Measurements from ENCODE around the gene ATF2. TPM values are rescaled to one million over a fixed set of nuclear protein-coding genes. Genes with fewer than 3 reads are reported as not detected.

The ATF2 gene
- total and polyA plus RNA-seq, 5 donors from 2014 or later, result 22.3 to 62.6 (median 39.6) TPM

GRCh38 chr2:175188761-175189160 is 20.8 kb upstream of the ATF2 start:
- no peak overlapping the region for H3K4me3 ChIP-seq (ENCODE audit: low read depth, low read length)
- no peaks in the 10 kb centered on the region for H3K36me3 ChIP-seq (ENCODE audit: control insufficient read depth, insufficient read depth, low read length)
- H3K4me1 ChIP-seq (ENCODE audit: control insufficient read depth, insufficient read depth, low read length, poor library complexity, severe bottlenecking), result no peaks in the 10 kb centered on the region
- no peaks in the 10 kb centered on the region for H3K36me3 Mint-ChIP-seq
- no peaks in the 10 kb centered on the region for H3K9me3 ChIP-seq (ENCODE audit: control insufficient read depth in 2 of 2, low read length in 2 of 2)
- H3K4me1 Mint-ChIP-seq, result peaks cover 0 to 3% (median under 1%) of the 10 kb centered on the region in 4 donors
- no peak overlapping the region for H3K27ac Mint-ChIP-seq
- ATAC-seq (ENCODE audit: low read depth in 2 of 2) (no peak), DNase-seq (no peak)
- no peak overlapping the region for H3K27ac ChIP-seq (ENCODE audit: insufficient read depth, low read length, poor library complexity, severe bottlenecking)
- H3K27me3 ChIP-seq (ENCODE audit: control insufficient read depth, insufficient read depth, low read length), result peaks cover 6% of the 10 kb centered on the region
- H3K27me3 Mint-ChIP-seq, result peaks cover 30% of the 10 kb centered on the region
- peaks cover 0 to 11% (median 2%) of the 10 kb centered on the region in 7 donors for H3K9me3 Mint-ChIP-seq
- H3K4me3 Mint-ChIP-seq, result no peak overlapping the region

GRCh38 chr2:175187378-175187777 is 19.4 kb upstream of the ATF2 start:
- Histone ChIP-seq H3K27me3 (ENCODE audit: control insufficient read depth, insufficient read depth, low read length) (peaks cover 2% of the 10 kb centered on the region), H3K36me3 (ENCODE audit: control insufficient read depth, insufficient read depth, low read length) (no peaks in the 10 kb centered on the region), H3K9me3 (ENCODE audit: control insufficient read depth in 2 of 2, low read length in 2 of 2) (no peaks in the 10 kb centered on the region), H3K4me1 (ENCODE audit: control insufficient read depth, insufficient read depth, low read length, poor library complexity, severe bottlenecking) (no peaks in the 10 kb centered on the region), H3K4me3 (ENCODE audit: low read depth, low read length) (no peak overlapping the region), H3K27ac (ENCODE audit: insufficient read depth, low read length, poor library complexity, severe bottlenecking) (no peak overlapping the region)
- H3K27me3 Mint-ChIP-seq, result peaks cover 23% of the 10 kb centered on the region
- no peak overlapping the region for H3K27ac Mint-ChIP-seq
- H3K4me3 Mint-ChIP-seq, result no peak overlapping the region
- peak in 1 of 3 donors; percentile 47 for DNase-seq
- ATAC-seq (ENCODE audit: low read depth in 2 of 2), result peak in 1 of 2 donors; percentile 42
- H3K4me1 Mint-ChIP-seq, result peaks cover 0 to 5% (median 0%) of the 10 kb centered on the region in 4 donors
- no peaks in the 10 kb centered on the region for H3K36me3 Mint-ChIP-seq
- peaks cover 0 to 9% (median 0%) of the 10 kb centered on the region in 7 donors for H3K9me3 Mint-ChIP-seq

- H3K36me3 Mint-ChIP-seq, result peaks cover 11% of the 10 kb centered on the region
- DNase-seq (no peak), ATAC-seq (ENCODE audit: low read depth in 2 of 2) (no peak)
- peak overlapping the region in 2 of 4 donors; percentile 46 to 71 for H3K4me3 Mint-ChIP-seq
- Histone ChIP-seq H3K27me3 (ENCODE audit: control insufficient read depth, insufficient read depth, low read length) (peaks cover 2% of the 10 kb centered on the region), H3K9me3 (ENCODE audit: control insufficient read depth in 2 of 2, low read length in 2 of 2) (no peaks in the 10 kb centered on the region), H3K27ac (ENCODE audit: insufficient read depth, low read length, poor library complexity, severe bottlenecking) (no peak overlapping the region), H3K4me3 (ENCODE audit: low read depth, low read length) (no peak overlapping the region), H3K4me1 (ENCODE audit: control insufficient read depth, insufficient read depth, low read length, poor library complexity, severe bottlenecking) (peaks cover 15% of the 10 kb centered on the region), H3K36me3 (ENCODE audit: control insufficient read depth, insufficient read depth, low read length) (peaks cover 9% of the 10 kb centered on the region)
- H3K27ac Mint-ChIP-seq, result peak overlapping the region in 1 of 3 donors; percentile 26
- H3K27me3 Mint-ChIP-seq, result peaks cover 16% of the 10 kb centered on the region
- no peaks in the 10 kb centered on the region for H3K9me3 Mint-ChIP-seq
- peaks cover 11 to 26% (median 21%) of the 10 kb centered on the region in 4 donors for H3K4me1 Mint-ChIP-seq
Measured at GRCh38 chr2:175183674-175184073, 15.7 kb upstream of the ATF2 start.

GRCh38 chr2:175181877-175182308 is 13.9 kb upstream of the ATF2 start:
- DNase-seq (no peak), ATAC-seq (ENCODE audit: low read depth in 2 of 2) (no peak)
- Histone ChIP-seq H3K9me3 (ENCODE audit: control insufficient read depth in 2 of 2, low read length in 2 of 2) (no peaks in the 10 kb centered on the region), H3K27ac (ENCODE audit: insufficient read depth, low read length, poor library complexity, severe bottlenecking) (peak overlapping the region; percentile 84), H3K4me1 (ENCODE audit: control insufficient read depth, insufficient read depth, low read length, poor library complexity, severe bottlenecking) (peaks cover 15% of the 10 kb centered on the region), H3K4me3 (ENCODE audit: low read depth, low read length) (peak overlapping the region; percentile 78), H3K36me3 (ENCODE audit: control insufficient read depth, insufficient read depth, low read length) (peaks cover 27% of the 10 kb centered on the region), H3K27me3 (ENCODE audit: control insufficient read depth, insufficient read depth, low read length) (no peaks in the 10 kb centered on the region)
- no peaks in the 10 kb centered on the region for H3K9me3 Mint-ChIP-seq
- H3K4me3 Mint-ChIP-seq, result peak overlapping the region; percentile 74 to 98 (median 95)
- H3K4me1 Mint-ChIP-seq, result peaks cover 11 to 34% (median 27%) of the 10 kb centered on the region in 4 donors
- peaks cover 9% of the 10 kb centered on the region for H3K27me3 Mint-ChIP-seq
- peak overlapping the region; percentile 91 to 95 (median 94) for H3K27ac Mint-ChIP-seq
- peaks cover 25% of the 10 kb centered on the region for H3K36me3 Mint-ChIP-seq

- no peaks in the 10 kb centered on the region for H3K9me3 ChIP-seq (ENCODE audit: control insufficient read depth in 2 of 2, low read length in 2 of 2)
- peak; percentile 82 to 97 (median 90) for DNase-seq
- Mint-ChIP-seq H3K4me1 (peaks cover 16 to 35% (median 31%) of the 10 kb centered on the region in 4 donors), H3K36me3 (peaks cover 30% of the 10 kb centered on the region), H3K27ac (peak within 1 kb of the TSS; percentile 91 to 95 (median 94)), H3K4me3 (peak within 1 kb of the TSS; percentile 74 to 98 (median 95)), H3K9me3 (peaks cover 0 to 1% (median 0%) of the 10 kb centered on the region in 7 donors), H3K27me3 (peaks cover 6% of the 10 kb centered on the region)
- peak within 1 kb of the TSS; percentile 80 for H3K4me3 ChIP-seq (ENCODE audit: low read depth, low read length)
- ATAC-seq (ENCODE audit: low read depth in 2 of 2), result peak; percentile 84 to 87
- H3K27me3 ChIP-seq (ENCODE audit: control insufficient read depth, insufficient read depth, low read length), result no peaks in the 10 kb centered on the region
- H3K4me1 ChIP-seq (ENCODE audit: control insufficient read depth, insufficient read depth, low read length, poor library complexity, severe bottlenecking), result peaks cover 15% of the 10 kb centered on the region
- H3K27ac ChIP-seq (ENCODE audit: insufficient read depth, low read length, poor library complexity, severe bottlenecking), result peak within 1 kb of the TSS; percentile 84
- H3K36me3 ChIP-seq (ENCODE audit: control insufficient read depth, insufficient read depth, low read length), result peaks cover 32% of the 10 kb centered on the region
Measured at GRCh38 chr2:175181104-175181876, 13.3 kb upstream of the ATF2 start, which contains the start of gene ATP5MC3. Gene ATP5MC3, minus strand, starts transcription at chr2:175181710. Its CDS starts 317 bp downstream, at chr2:175181393.

GRCh38 chr2:175180701-175181103 is 12.7 kb upstream of the ATF2 start:
- Mint-ChIP-seq H3K36me3 (peaks cover 30% of the 10 kb centered on the region), H3K4me1 (peaks cover 21 to 36% (median 32%) of the 10 kb centered on the region in 4 donors), H3K27me3 (peaks cover 6% of the 10 kb centered on the region), H3K27ac (peak overlapping the region; percentile 57 to 94 (median 91)), H3K4me3 (peak overlapping the region; percentile 74 to 98 (median 95)), H3K9me3 (peaks cover 0 to 1% (median 0%) of the 10 kb centered on the region in 7 donors)
- ATAC-seq (ENCODE audit: low read depth in 2 of 2) (peak; percentile 45 to 64), DNase-seq (peak; percentile 25 to 68 (median 43))
- Histone ChIP-seq H3K4me1 (ENCODE audit: control insufficient read depth, insufficient read depth, low read length, poor library complexity, severe bottlenecking) (peaks cover 15% of the 10 kb centered on the region), H3K27ac (ENCODE audit: insufficient read depth, low read length, poor library complexity, severe bottlenecking) (peak overlapping the region; percentile 84), H3K27me3 (ENCODE audit: control insufficient read depth, insufficient read depth, low read length) (no peaks in the 10 kb centered on the region), H3K9me3 (ENCODE audit: control insufficient read depth in 2 of 2, low read length in 2 of 2) (no peaks in the 10 kb centered on the region), H3K4me3 (ENCODE audit: low read depth, low read length) (peak overlapping the region; percentile 80), H3K36me3 (ENCODE audit: control insufficient read depth, insufficient read depth, low read length) (peaks cover 32% of the 10 kb centered on the region)

GRCh38 chr2:175176624-175177023 is 8.6 kb upstream of the ATF2 start:
- Histone ChIP-seq H3K9me3 (ENCODE audit: control insufficient read depth in 2 of 2, low read length in 2 of 2) (no peaks in the 10 kb centered on the region), H3K36me3 (ENCODE audit: control insufficient read depth, insufficient read depth, low read length) (peaks cover 39% of the 10 kb centered on the region), H3K4me1 (ENCODE audit: control insufficient read depth, insufficient read depth, low read length, poor library complexity, severe bottlenecking) (peaks cover 11% of the 10 kb centered on the region), H3K27me3 (ENCODE audit: control insufficient read depth, insufficient read depth, low read length) (no peaks in the 10 kb centered on the region), H3K27ac (ENCODE audit: insufficient read depth, low read length, poor library complexity, severe bottlenecking) (no peak overlapping the region), H3K4me3 (ENCODE audit: low read depth, low read length) (no peak overlapping the region)
- peaks cover 0 to 2% (median 0%) of the 10 kb centered on the region in 7 donors for H3K9me3 Mint-ChIP-seq
- DNase-seq (no peak), ATAC-seq (ENCODE audit: low read depth in 2 of 2) (no peak)
- H3K27me3 Mint-ChIP-seq, result peaks cover 3% of the 10 kb centered on the region
- peaks cover 23 to 41% (median 33%) of the 10 kb centered on the region in 4 donors for H3K4me1 Mint-ChIP-seq
- no peak overlapping the region for H3K4me3 Mint-ChIP-seq
- H3K36me3 Mint-ChIP-seq, result peaks cover 40% of the 10 kb centered on the region
- H3K27ac Mint-ChIP-seq, result no peak overlapping the region

All from CD4-positive, CD25-positive, alpha-beta regulatory T cell (primary cell).